Choroid plexus epithelial cell (primary cell): ENCODE measurements around the gene INPP5A.
A peak's percentile ranks its signal among the peaks of the same experiment; 100 is the strongest.

Experiments
- DNase-seq: peaks from one replicate; pipeline ENCODE4 v3.0.0-alpha.2; 2010; ENCODE audit warnings: low read depth
- H3K4me3 ChIP-seq: 2 replicates; pipeline ENCODE4 v1.5.1; 2011; ENCODE audit warnings: low read depth, mild to moderate bottlenecking, control low read depth, low read length, moderate library complexity
- TF ChIP-seq, protein P1 (sequence below): conservative IDR thresholded peaks from 2 replicates; pipeline ENCODE4 v1.5.1; 2011; ENCODE audit warnings: low read depth, mild to moderate bottlenecking, control low read depth, inconsistent platforms, low read length, moderate library complexity

Gene INPP5A

DNA sequence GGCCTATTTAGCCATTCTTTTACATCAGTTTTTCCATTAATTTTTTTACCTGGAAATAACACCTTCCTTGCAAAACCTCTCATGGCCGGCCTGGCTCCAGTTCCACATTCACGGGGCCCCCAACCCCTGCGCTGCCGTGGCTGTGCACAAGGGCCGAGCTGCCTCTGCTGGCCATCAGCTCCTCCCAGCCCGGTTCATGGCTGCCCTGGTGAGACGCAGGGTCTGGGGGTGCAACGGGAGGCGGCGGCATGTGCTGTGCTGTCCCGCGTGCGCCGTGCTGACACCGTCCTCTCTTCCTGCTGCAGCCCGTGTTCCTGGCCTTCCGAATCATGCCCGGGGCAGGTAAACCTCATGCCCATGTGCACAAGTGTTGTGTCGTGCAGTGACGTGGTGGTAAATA lies 244.0 kb downstream of the INPP5A start:
- H3K4me3 ChIP-seq, result no peak overlapping the region
- TF ChIP-seq, protein P1, sequence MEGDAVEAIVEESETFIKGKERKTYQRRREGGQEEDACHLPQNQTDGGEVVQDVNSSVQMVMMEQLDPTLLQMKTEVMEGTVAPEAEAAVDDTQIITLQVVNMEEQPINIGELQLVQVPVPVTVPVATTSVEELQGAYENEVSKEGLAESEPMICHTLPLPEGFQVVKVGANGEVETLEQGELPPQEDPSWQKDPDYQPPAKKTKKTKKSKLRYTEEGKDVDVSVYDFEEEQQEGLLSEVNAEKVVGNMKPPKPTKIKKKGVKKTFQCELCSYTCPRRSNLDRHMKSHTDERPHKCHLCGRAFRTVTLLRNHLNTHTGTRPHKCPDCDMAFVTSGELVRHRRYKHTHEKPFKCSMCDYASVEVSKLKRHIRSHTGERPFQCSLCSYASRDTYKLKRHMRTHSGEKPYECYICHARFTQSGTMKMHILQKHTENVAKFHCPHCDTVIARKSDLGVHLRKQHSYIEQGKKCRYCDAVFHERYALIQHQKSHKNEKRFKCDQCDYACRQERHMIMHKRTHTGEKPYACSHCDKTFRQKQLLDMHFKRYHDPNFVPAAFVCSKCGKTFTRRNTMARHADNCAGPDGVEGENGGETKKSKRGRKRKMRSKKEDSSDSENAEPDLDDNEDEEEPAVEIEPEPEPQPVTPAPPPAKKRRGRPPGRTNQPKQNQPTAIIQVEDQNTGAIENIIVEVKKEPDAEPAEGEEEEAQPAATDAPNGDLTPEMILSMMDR, result no peak
- no peak for DNase-seq

DNA sequence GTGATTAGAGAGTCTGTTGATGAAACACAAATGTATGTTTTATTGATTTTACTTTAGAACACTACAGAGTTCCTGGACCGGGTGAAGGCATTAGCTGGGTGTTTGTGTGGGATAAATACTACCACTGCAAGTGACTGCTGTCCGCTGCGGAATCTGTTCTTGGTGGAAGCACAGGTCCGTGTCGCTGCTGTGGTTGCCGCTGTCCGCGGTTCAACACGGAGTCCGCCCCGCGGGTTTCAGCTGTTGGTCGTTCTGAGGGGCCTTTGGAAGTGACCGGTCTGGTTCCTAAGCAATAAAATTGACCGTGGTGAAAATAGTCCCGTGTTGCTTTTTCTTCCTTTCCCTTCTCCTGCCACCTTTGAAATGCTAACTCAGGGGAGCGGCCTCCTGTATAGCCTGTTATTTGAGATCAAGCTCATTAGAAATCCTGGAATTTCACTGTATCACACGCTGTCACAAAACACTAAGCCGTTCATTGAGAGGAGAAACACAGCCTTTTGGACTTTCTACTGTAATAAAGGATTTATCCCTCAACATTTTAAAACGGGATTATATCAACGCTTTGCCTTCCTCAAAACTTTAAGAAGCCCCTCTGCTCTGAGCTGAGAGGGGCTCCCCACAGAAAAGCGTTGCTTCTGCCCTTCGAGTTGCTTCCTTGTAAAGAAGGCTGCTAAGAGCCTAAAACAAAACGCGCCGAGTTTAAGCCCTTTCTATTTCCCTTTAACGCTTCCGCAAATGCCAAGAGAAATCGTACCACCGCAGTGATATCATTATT lies 245.8 kb downstream of the INPP5A start:
- TF ChIP-seq, protein P1, result no peak
- no peak overlapping the region for H3K4me3 ChIP-seq
- DNase-seq, result no peak

DNA sequence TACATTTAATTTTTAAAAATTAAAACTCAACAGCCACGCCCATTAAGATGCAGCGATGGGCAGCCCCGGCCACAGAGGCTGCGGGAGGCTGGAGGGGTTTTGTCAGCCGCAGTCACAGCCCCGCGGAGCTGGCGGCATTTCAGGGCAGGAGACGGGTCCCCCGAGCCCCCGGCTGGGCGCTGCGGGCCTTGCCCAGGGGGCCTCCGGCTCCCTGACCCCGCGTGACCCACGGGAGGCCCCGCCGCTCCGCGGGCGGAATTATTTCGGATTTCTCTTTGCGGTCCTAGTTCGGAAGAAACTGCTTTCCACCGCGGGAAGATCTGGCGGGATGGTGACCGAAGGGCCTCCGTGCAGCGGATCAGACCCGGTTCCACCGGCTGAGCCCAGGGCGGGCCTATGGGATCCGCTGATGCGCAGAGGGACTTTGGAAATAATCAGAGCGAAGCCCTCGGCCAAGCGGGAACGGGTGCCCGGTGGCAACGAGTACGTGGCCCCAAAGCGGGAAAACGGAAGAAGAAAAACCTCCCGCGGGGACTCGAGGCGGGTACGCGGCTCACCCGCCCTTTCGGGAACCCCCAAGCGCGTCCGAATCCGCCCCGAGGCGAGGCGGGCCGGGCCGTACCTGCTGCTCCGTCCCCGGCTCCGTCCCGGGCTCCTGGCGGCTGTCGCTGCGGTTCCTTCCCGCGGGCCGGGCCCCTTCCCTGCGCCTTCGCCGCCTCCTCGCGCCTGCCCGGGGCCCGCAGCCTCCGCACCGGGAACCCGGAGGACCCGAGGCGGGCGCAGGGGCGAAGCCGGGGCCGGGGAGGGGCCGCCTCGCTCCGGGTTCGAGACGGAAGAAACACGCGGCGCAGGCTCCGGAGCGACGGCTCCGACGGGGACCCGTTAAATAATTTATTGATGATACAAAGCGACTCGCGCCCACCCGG lies 246.6 kb downstream of the INPP5A start:
- no peak for DNase-seq
- no peak overlapping the region for H3K4me3 ChIP-seq
- TF ChIP-seq, protein P1, result no peak

DNA sequence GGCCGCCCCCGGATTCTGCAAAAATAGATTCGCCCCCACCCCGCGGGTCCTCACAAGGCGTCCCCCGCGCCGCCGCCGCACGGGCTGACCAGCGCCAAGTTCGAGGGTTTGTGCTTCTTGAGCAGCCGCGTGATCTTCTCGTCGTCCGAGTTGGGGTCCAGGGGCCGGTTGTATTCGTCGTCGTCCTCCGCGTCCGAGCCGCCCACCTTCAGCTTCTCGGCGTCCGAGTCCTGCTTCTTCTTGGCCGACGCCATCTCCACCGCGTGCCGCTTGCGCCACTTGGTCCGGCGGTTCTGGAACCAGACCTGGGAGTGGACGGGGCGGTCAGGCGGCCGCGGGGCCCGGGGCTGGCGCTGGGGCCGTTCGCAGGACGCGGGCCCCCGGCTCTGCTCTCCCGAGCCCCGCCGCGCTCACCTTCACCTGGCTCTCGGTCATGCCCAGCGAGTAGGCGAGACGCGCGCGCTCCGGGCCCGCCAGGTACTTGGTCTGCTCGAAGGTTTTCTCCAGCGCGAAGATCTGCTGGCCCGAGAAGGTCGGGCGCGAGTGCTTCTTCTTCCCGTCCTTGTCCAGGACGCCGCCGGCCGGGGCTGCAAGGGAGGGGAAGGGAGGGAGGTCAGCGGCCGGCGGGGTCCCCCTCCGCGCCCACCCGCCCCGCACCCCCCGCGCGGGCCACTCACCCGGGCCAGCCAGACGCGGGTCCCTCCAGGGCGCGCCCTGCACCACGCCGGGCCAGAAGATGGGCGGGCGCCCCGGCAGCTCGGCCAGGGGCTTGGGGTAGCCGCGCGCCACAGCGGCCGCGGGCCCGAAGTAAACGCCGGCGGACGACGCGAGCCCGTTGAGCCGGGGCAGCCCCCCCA lies 247.5 kb downstream of the INPP5A start:
- peak; percentile 9 for DNase-seq
- H3K4me3 ChIP-seq, result no peak overlapping the region
- TF ChIP-seq, protein P1, result no peak

DNA sequence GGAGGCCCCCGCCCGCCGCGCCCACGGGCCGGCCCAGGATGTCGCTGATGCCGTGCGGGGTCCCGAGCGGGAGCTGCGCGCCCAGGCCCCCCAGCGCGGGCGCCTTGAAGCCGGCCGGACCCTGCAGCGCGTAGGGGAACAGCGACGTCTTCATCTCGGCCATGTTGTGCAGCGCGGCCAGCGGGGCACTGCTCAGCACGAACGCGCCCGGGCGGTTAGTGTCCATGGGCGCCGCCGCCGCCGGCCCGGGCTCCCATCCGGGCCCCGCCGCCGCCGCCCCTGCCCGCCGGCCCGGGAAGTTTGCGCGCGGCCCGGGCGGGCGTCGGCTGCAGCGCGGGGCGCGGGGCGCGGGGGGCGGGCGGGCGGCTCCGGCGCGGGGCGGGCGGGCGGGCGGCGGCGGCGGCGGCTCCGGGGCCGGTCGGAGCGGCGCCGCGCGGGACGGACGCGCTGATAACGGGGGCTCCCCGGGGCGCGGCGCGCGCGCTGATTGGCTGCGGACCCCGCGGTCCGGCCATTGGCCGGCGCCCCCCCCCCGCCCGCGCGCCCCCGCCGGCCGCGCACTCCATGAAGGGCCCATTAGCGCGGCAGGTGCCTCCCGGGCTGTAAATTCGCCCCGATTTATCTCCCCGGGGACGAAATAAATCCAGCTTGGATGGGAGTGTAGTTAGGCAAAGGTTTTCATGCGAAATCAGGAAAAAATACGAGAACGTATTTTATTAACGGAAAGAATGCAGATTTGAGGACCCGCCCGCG lies 248.3 kb downstream of the INPP5A start, which contains the start of gene NKX6-2:
Gene NKX6-2 (minus strand): TSS at position 425 of the 753 bp plus-strand sequence. CDS start 199 bp downstream, at position 226.
- TF ChIP-seq, protein P1, result no peak
- peak; percentile 8 for DNase-seq
- H3K4me3 ChIP-seq, result no peak within 1 kb of the TSS

DNA sequence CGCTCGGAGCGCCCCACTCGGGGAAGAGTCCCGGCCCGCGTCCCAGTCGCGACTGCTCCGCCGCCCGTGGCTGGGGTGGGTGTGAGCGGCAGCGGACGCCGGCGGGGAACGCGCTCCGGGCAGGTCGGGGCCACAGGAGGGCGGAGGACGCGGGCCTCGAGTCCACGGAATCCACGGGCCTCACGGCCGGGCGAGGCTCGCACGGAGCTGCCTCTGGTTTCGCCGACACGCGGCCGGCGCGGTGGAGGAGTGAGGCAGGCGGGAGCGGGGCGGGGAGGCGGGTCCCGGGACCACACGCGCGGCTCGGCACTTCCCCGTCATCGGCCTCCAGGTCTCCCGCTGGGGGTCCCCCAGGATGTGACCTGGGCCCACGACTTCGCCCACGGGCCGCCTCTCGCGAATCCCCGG lies 248.9 kb downstream of the INPP5A start:
- TF ChIP-seq, protein P1, result no peak
- DNase-seq, result no peak
- no peak overlapping the region for H3K4me3 ChIP-seq
